ENCODE data around the gene EXOC6B. TPM values are rescaled to one million over a fixed set of nuclear protein-coding genes. Genes with fewer than 3 reads are reported as not detected.

Gene EXOC6B
- total RNA-seq, 1 donor from 2014 or later: 33.0 TPM

- no peaks in the 10 kb centered on the region for H3K9me3 ChIP-seq
- no peaks in the 10 kb centered on the region for H3K27me3 ChIP-seq (ENCODE audit: low read depth)
- DNase-seq: no peak
- no peaks in the 10 kb centered on the region for H3K4me1 ChIP-seq
- H3K27ac ChIP-seq: no peak overlapping the region
- intact Hi-C loops (cut with DNase I): no loop called here
- no peak overlapping the region for H3K4me3 ChIP-seq
- no peak for ATAC-seq
- no peaks in the 10 kb centered on the region for H3K36me3 ChIP-seq
- TF ChIP-seq CTCF (IDR thresholded peaks at IDR 0.05): no peak
Measured at GRCh38 chr2:72222829-72223564, 602.8 kb downstream of the EXOC6B start.

GRCh38 chr2:72220170-72220569 is 605.7 kb downstream of the EXOC6B start:
- intact Hi-C loops (cut with DNase I): no loop called here
- H3K27ac ChIP-seq: no peak overlapping the region
- no peaks in the 10 kb centered on the region for H3K4me1 ChIP-seq
- DNase-seq (no peak), ATAC-seq (no peak)
- no peaks in the 10 kb centered on the region for H3K9me3 ChIP-seq
- no peaks in the 10 kb centered on the region for H3K36me3 ChIP-seq
- H3K27me3 ChIP-seq (ENCODE audit: low read depth): no peaks in the 10 kb centered on the region
- no peak for TF ChIP-seq CTCF (IDR thresholded peaks at IDR 0.05)
- H3K4me3 ChIP-seq: no peak overlapping the region

- Histone ChIP-seq H3K27ac (no peak overlapping the region), H3K9me3 (no peaks in the 10 kb centered on the region), H3K4me1 (peaks cover 6% of the 10 kb centered on the region), H3K4me3 (no peak overlapping the region), H3K36me3 (no peaks in the 10 kb centered on the region), H3K27me3 (ENCODE audit: low read depth) (no peaks in the 10 kb centered on the region)
- DNase-seq: no peak
- TF ChIP-seq CTCF (IDR thresholded peaks at IDR 0.05): no peak
- intact Hi-C loops (cut with DNase I): no loop called here
- no peak for ATAC-seq
Measured at GRCh38 chr2:72214429-72215143, 611.2 kb downstream of the EXOC6B start.

- DNase-seq: no peak
- Histone ChIP-seq H3K27ac (no peak overlapping the region), H3K27me3 (ENCODE audit: low read depth) (no peaks in the 10 kb centered on the region), H3K9me3 (no peaks in the 10 kb centered on the region), H3K4me1 (peaks cover 6% of the 10 kb centered on the region), H3K36me3 (no peaks in the 10 kb centered on the region), H3K4me3 (no peak overlapping the region)
- intact Hi-C loops (cut with DNase I): no loop called here
- no peak for ATAC-seq
- TF ChIP-seq CTCF (IDR thresholded peaks at IDR 0.05): no peak
Measured at GRCh38 chr2:72212486-72212855, 613.4 kb downstream of the EXOC6B start.

- intact Hi-C loops (cut with DNase I): no loop called here
- H3K27ac ChIP-seq: no peak overlapping the region
- peaks cover 6% of the 10 kb centered on the region for H3K4me1 ChIP-seq
- ATAC-seq (no peak), DNase-seq (no peak)
- TF ChIP-seq CTCF (IDR thresholded peaks at IDR 0.05): no peak
- H3K36me3 ChIP-seq: no peaks in the 10 kb centered on the region
- no peaks in the 10 kb centered on the region for H3K9me3 ChIP-seq
- H3K27me3 ChIP-seq (ENCODE audit: low read depth): no peaks in the 10 kb centered on the region
- no peak overlapping the region for H3K4me3 ChIP-seq
Measured at GRCh38 chr2:72211777-72212485, 613.9 kb downstream of the EXOC6B start.

Measured in lower lobe of right lung (tissue), 2 donors.